T-helper 2 cell treated with Interferon-gamma antibody and Interleukin-4, amounts not matched to agents 100 ng/mL and 5 ng/mL, for 36 hours (primary cell): ENCODE results near the gene CAPN12. TPM values are rescaled to one million over a fixed set of nuclear protein-coding genes. Genes with fewer than 3 reads are reported as not detected.
"Not testable (repeated sequence)": the region's sequence is repeated elsewhere in the genome, so short reads cannot be mapped to it uniquely, and the experiment has no call there.

Source experiments
- intact Hi-C: fragments of 100-400 bp; cut with micrococcal nuclease; formaldehyde crosslinking; loops from one replicate; pipeline ENCODE4 v1.15.1; 2023
- total RNA-seq: library from RNA; stranded (reverse); gene quantifications from 2 replicates; pipeline ENCODE4 v1.2.3, GENCODE V29; 2022

The CAPN12 gene
- total RNA-seq, result 4.4 and 5.3 TPM in 2 replicates

GRCh38 chr19:38744298-38744681 is at the start of gene CAPN12:
Gene CAPN12 (minus strand): TSS chr19:38744474. CDS start chr19:38744165, 309 bp downstream.
- intact Hi-C loops, result no loop called here

GRCh38 chr19:38793671-38794070 is 49.4 kb upstream of the CAPN12 start:
- intact Hi-C loops, result no loop called here

- intact Hi-C loops, result no loop called here
Measured at GRCh38 chr19:38793177-38793576, 48.9 kb upstream of the CAPN12 start.

GRCh38 chr19:38792250-38793111 is 48.2 kb upstream of the CAPN12 start:
- intact Hi-C loops, result no loop called here

GRCh38 chr19:38791451-38792064 is 47.3 kb upstream of the CAPN12 start:
- intact Hi-C loops, result not testable (repeated sequence)

GRCh38 chr19:38790507-38791403 is 46.5 kb upstream of the CAPN12 start:
- intact Hi-C loops, result not testable (repeated sequence)

- intact Hi-C loops, result no loop called here
Measured at GRCh38 chr19:38788478-38789243, 44.4 kb upstream of the CAPN12 start, which contains the start of gene LGALS7B. Gene LGALS7B (plus strand): TSS chr19:38789200. CDS start chr19:38789227, 27 bp downstream.

- intact Hi-C loops, result no loop called here
Measured at GRCh38 chr19:38786572-38787265, 42.4 kb upstream of the CAPN12 start.

GRCh38 chr19:38786061-38786460 is 41.8 kb upstream of the CAPN12 start:
- intact Hi-C loops, result not testable (repeated sequence)

GRCh38 chr19:38785187-38785699 is 41.0 kb upstream of the CAPN12 start:
- intact Hi-C loops, result no loop called here

- intact Hi-C loops, result no loop called here
Measured at GRCh38 chr19:38784224-38784623, 40.0 kb upstream of the CAPN12 start.

- intact Hi-C loops, result not testable (repeated sequence)
Measured at GRCh38 chr19:38782212-38782611, 37.9 kb upstream of the CAPN12 start.

- intact Hi-C loops, result no loop called here
Measured at GRCh38 chr19:38781058-38781457, 36.8 kb upstream of the CAPN12 start.

GRCh38 chr19:38780443-38780842 is 36.2 kb upstream of the CAPN12 start:
- intact Hi-C loops, result no loop called here

GRCh38 chr19:38778733-38779132 is 34.5 kb upstream of the CAPN12 start:
- intact Hi-C loops, result no loop called here

GRCh38 chr19:38774181-38774950 is 30.1 kb upstream of the CAPN12 start:
- intact Hi-C loops, result no loop called here

GRCh38 chr19:38773469-38774177 is 29.3 kb upstream of the CAPN12 start, which contains the start of gene LGALS7:
Gene LGALS7 (minus strand): TSS chr19:38773517. CDS start chr19:38773492, 25 bp downstream.
- intact Hi-C loops, result no loop called here

- intact Hi-C loops, result not testable (repeated sequence)
Measured at GRCh38 chr19:38771569-38771968, 27.3 kb upstream of the CAPN12 start.

- intact Hi-C loops, result not testable (repeated sequence)
Measured at GRCh38 chr19:38770949-38771275, 26.6 kb upstream of the CAPN12 start.
